Activated CD4-positive, alpha-beta T cell treated with anti-CD3 and anti-CD28 coated beads, Interleukin-2, amount 50 U/mL, for 48 hours (primary cell): ENCODE measurements around the gene SLC49A3.
"Not testable (repeated sequence)": the region's sequence is repeated elsewhere in the genome, so short reads cannot be mapped to it uniquely, and the experiment has no call there.

Source experiments
- DNase-seq, 2 experiments: peaks; one replicate each; pipeline ENCODE4 v3.0.0-alpha.2; 2020

SLC49A3 gene

GRCh38 chr4:650951-651883 is 37.7 kb downstream of the SLC49A3 start:
- DNase-seq = no peak

- DNase-seq = no peak
Observed at GRCh38 chr4:650461-650860, 38.5 kb downstream of the SLC49A3 start.

GRCh38 chr4:649751-650310 is 39.1 kb downstream of the SLC49A3 start:
- no peak for DNase-seq

GRCh38 chr4:649293-649625 is 39.7 kb downstream of the SLC49A3 start:
- no peak for DNase-seq

GRCh38 chr4:648579-649292 is 40.2 kb downstream of the SLC49A3 start:
- DNase-seq = no peak

GRCh38 chr4:647481-647880 is 41.5 kb downstream of the SLC49A3 start:
- DNase-seq = no peak

GRCh38 chr4:646460-646859 is 42.5 kb downstream of the SLC49A3 start:
- peak; percentile 30 to 45 for DNase-seq

- not testable (repeated sequence) for DNase-seq
Observed at GRCh38 chr4:642366-642765, 46.6 kb downstream of the SLC49A3 start.

- no peak for DNase-seq
Observed at GRCh38 chr4:637536-638280, 51.2 kb downstream of the SLC49A3 start.

GRCh38 chr4:636628-637159 is 52.3 kb downstream of the SLC49A3 start:
- DNase-seq = no peak

GRCh38 chr4:635851-636627 is 52.9 kb downstream of the SLC49A3 start:
- no peak for DNase-seq

GRCh38 chr4:635066-635835 is 53.7 kb downstream of the SLC49A3 start:
- DNase-seq = not testable (repeated sequence)

- no peak for DNase-seq
Observed at GRCh38 chr4:634599-634985, 54.4 kb downstream of the SLC49A3 start.

GRCh38 chr4:633976-634598 is 54.9 kb downstream of the SLC49A3 start:
- no peak for DNase-seq

GRCh38 chr4:633406-633805 is 55.5 kb downstream of the SLC49A3 start:
- DNase-seq = no peak

- DNase-seq = no peak
Observed at GRCh38 chr4:632926-633325, 56.0 kb downstream of the SLC49A3 start.

GRCh38 chr4:632196-632790 is 56.7 kb downstream of the SLC49A3 start:
- no peak for DNase-seq
